PC-3 (cell line): ENCODE data around the gene MAPRE3. TPM values are rescaled to one million over a fixed set of nuclear protein-coding genes. Genes with fewer than 3 reads are reported as not detected.
"Not testable (repeated sequence)": the region's sequence is repeated elsewhere in the genome, so short reads cannot be mapped to it uniquely, and the experiment has no call there.

Experiments
- ATAC-seq: fragments of 200-7000 bp; cut with Tn5 transposase; 2 replicates; pipeline ENCODE4 v1.9.1; 2020; ENCODE audit warnings: mild to moderate bottlenecking, moderate library complexity
- BruUV-seq: library from RNA; stranded (reverse); fragments of 400-500 nt; replicated peaks from 2 replicates; lab custom pipeline; 2021; lab: Mats Ljungman, UMichigan
- CTCF ChIA-PET: fragments of 300-600 bp; sonication (Branson Sonifier 250); formaldehyde crosslinking; loops from one replicate; lab custom pipeline; 2022; ENCODE audit warnings: antibody characterized with exemption; lab: Charles Lee
- POLR2A ChIA-PET: fragments of 300-600 bp; sonication (Branson Sonifier 250); formaldehyde crosslinking; loops from one replicate; lab custom pipeline; 2022; ENCODE audit warnings: antibody characterized with exemption; ENCODE audit not compliant: unreplicated experiment; lab: Charles Lee
- DNase-seq: peaks from one replicate; pipeline ENCODE4 v3.0.0-alpha.2; 2015
- H2AFZ ChIP-seq: fragments of 300-600 bp; sonication (generic); 2 replicates; pipeline ENCODE4 v1.6.0; 2016; ENCODE audit warnings: antibody characterized with exemption, low read length
- H3F3A ChIP-seq: fragments of 300-600 bp; sonication (generic); one replicate; pipeline ENCODE4 v1.6.0; 2017; ENCODE audit warnings: antibody characterized with exemption, low read length, control low read depth, mild to moderate bottlenecking; ENCODE audit not compliant: unreplicated experiment
- H3K27ac ChIP-seq: fragments of 300-600 bp; sonication (generic); 2 replicates; pipeline ENCODE4 v1.5.1; 2016; ENCODE audit warnings: mild to moderate bottlenecking, low read length
- H3K27me3 ChIP-seq: fragments of 300-600 bp; sonication (generic); 2 replicates; pipeline ENCODE4 v1.6.1; 2016; ENCODE audit warnings: low read length, mixed read lengths
- H3K36me3 ChIP-seq: fragments of 300-600 bp; sonication (generic); 2 replicates; pipeline ENCODE4 v1.6.1; 2016; ENCODE audit warnings: low read depth, mixed run types, low read length, mixed read lengths
- H3K4me1 ChIP-seq: fragments of 300-600 bp; sonication (generic); 2 replicates; pipeline ENCODE4 v1.5.1; 2016; ENCODE audit warnings: low read length; ENCODE audit not compliant: insufficient read depth
- H3K4me2 ChIP-seq: fragments of 300-600 bp; sonication (generic); 2 replicates; pipeline ENCODE4 v1.6.0; 2016; ENCODE audit warnings: low read length
- H3K4me3 ChIP-seq: fragments of 300-600 bp; sonication (generic); 2 replicates; pipeline ENCODE4 v1.5.1; 2016; ENCODE audit warnings: mild to moderate bottlenecking, low read length, mixed read lengths
- H3K79me2 ChIP-seq: fragments of 300-600 bp; sonication (generic); 2 replicates; pipeline ENCODE4 v1.6.1; 2017; ENCODE audit warnings: low read length, mixed read lengths
- H3K9ac ChIP-seq: fragments of 300-600 bp; sonication (generic); 2 replicates; pipeline ENCODE4 v1.6.0; 2016; ENCODE audit warnings: mild to moderate bottlenecking, low read length
- H3K9me2 ChIP-seq: fragments of 300-600 bp; sonication (generic); replicated peaks from 2 replicates; pipeline ENCODE4 v1.6.1; 2016; ENCODE audit warnings: mixed run types, low read length, mixed read lengths
- H3K9me3 ChIP-seq: fragments of 300-600 bp; sonication (generic); 2 replicates; pipeline ENCODE4 v1.6.1; 2016; ENCODE audit warnings: low read length, mixed read lengths
- H4K20me1 ChIP-seq: fragments of 300-600 bp; sonication (generic); 2 replicates; pipeline ENCODE4 v1.6.1; 2016; ENCODE audit warnings: low read length, mixed read lengths
- EZH2 ChIP-seq: fragments of 300-600 bp; sonication (generic); IDR thresholded peaks from one replicate; pipeline ENCODE4 v1.6.1; 2017; ENCODE audit warnings: antibody characterized with exemption, mild to moderate bottlenecking, low read length; ENCODE audit not compliant: unreplicated experiment
- EZH2phosphoT487 ChIP-seq: fragments of 300-600 bp; sonication (generic); IDR thresholded peaks from 2 replicates; pipeline ENCODE4 v1.6.1; 2018; ENCODE audit warnings: mild to moderate bottlenecking, antibody characterized with exemption, low read length, borderline replicate concordance
- intact Hi-C: fragments of 100-400 bp; cut with micrococcal nuclease; formaldehyde crosslinking; loops from 2 replicates; pipeline ENCODE4 v1.9.0; 2023
- total RNA-seq: library from RNA; depleted of rRNA; stranded (reverse); fragments of >200 nt; gene quantifications from 2 replicates; pipeline ENCODE4 v1.2.3, GENCODE V29; 2014; rRNA removed
- TF ChIP-seq, protein P1 (sequence below): fragments of 300-600 bp; sonication (generic); conservative IDR thresholded peaks from 2 replicates; pipeline ENCODE4 v1.5.1; 2017; ENCODE audit warnings: antibody characterized with exemption, low read depth, mild to moderate bottlenecking, low read length

MAPRE3 gene
- total RNA-seq, 1 experiment from 2014 or later: 11.9 TPM

DNA sequence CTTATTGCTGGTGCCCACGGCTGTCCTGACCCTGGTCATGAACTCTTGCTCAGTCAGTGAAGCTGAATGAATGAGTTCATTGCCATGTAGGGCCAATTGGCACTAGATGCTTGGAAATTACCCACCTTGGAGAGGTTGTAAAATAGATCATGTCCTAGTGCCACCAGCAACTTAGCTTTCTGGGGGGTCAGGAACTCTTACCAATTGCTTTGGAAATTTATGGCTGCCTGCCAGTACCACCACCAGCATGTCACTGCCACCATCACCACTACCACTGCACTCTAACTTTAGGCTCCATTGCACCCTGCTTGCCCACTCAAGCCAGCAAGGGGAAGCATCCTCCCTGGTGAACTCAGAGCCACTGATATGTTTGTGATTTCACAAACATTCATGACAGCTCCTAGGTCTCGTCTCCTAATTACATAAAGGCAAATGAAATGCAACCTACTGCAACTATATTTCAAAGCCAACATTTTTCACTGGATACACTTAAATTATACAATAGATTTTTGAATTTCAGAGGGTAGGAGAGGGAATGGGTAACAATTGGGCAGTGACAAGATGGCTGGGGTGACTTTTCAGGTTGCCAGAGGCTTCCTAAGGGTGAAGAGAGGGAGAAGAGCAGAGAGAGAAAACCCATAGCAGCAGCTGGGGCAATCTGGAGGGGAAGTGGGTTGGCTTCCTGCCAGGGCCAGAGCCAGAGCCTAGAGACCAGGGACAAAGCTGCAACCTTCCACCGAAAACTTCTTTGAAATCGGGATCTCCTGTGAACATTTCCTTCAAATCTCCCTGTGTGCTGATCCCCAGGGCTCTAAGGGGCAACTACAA is 104.5 kb downstream of the MAPRE3 start:
- intact Hi-C loops: no loop called here
- Histone ChIP-seq H3K27ac (no peak overlapping the region), H3K4me1 (peaks cover 12% of the 10 kb centered on the region), H3K4me3 (no peak overlapping the region), H3F3A (no peaks in the 10 kb centered on the region), H3K9me2 (no peaks in the 10 kb centered on the region), H3K27me3 (no peaks in the 10 kb centered on the region), H3K9me3 (no peaks in the 10 kb centered on the region), H4K20me1 (no peaks in the 10 kb centered on the region), H3K79me2 (peaks cover 15% of the 10 kb centered on the region), H3K4me2 (no peak overlapping the region), H3K36me3 (no peaks in the 10 kb centered on the region), H3K9ac (no peak overlapping the region), H2AFZ (no peak overlapping the region)
- ChIA-PET CTCF (no interaction called here), POLR2A (no interaction called here)
- BruUV-seq: no TSS peak
- DNase-seq (no peak), ATAC-seq (no peak)
- no peak for TF ChIP-seq EZH2
- TF ChIP-seq, protein P1, sequence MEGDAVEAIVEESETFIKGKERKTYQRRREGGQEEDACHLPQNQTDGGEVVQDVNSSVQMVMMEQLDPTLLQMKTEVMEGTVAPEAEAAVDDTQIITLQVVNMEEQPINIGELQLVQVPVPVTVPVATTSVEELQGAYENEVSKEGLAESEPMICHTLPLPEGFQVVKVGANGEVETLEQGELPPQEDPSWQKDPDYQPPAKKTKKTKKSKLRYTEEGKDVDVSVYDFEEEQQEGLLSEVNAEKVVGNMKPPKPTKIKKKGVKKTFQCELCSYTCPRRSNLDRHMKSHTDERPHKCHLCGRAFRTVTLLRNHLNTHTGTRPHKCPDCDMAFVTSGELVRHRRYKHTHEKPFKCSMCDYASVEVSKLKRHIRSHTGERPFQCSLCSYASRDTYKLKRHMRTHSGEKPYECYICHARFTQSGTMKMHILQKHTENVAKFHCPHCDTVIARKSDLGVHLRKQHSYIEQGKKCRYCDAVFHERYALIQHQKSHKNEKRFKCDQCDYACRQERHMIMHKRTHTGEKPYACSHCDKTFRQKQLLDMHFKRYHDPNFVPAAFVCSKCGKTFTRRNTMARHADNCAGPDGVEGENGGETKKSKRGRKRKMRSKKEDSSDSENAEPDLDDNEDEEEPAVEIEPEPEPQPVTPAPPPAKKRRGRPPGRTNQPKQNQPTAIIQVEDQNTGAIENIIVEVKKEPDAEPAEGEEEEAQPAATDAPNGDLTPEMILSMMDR: no peak
- TF ChIP-seq EZH2phosphoT487: no peak

DNA sequence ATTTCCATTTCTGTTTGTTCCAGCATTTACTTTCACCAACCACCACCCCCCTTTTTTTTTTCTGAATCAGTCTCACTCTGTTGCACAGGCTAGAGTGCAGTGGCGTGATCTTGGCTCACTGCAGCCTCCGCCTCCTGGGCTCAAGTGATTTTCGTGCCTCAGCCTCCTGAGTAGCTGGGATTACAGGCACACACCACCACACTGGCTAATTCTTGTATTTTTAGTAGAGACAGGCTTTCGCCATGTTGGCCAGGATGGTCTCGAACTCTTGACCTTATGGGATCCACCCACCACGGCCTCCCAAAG is 105.1 kb downstream of the MAPRE3 start:
- ATAC-seq, BruUV-seq, intact Hi-C loops, DNase-seq, H3K79me2 ChIP-seq, H3K27me3 ChIP-seq, H3K4me2 ChIP-seq, H4K20me1 ChIP-seq, CTCF ChIA-PET, POLR2A ChIA-PET, H3K27ac ChIP-seq, H3K36me3 ChIP-seq, H3K9me2 ChIP-seq, H3K9ac ChIP-seq, H3K9me3 ChIP-seq, H3K4me1 ChIP-seq, H2AFZ ChIP-seq, H3K4me3 ChIP-seq, H3F3A ChIP-seq: not testable (repeated sequence)

DNA sequence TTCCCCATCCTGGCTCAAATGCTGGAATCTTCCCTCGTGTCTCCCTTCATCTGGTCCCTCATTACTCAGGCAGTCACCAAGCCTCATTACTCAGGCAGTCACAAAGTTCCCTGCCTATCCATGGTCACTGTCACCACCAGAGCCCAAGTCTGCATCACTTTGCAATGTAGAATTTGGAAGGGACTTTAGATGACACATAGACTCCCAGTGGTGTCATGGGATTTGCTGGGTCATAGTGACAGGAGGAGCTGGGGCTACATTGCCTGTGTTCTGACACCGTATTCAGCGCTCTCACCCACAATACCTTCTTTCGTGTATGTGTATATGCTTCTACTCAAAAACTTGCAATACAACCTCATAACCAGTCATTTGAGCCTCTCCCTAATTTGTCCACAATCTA is 105.9 kb downstream of the MAPRE3 start:
- no peaks in the 10 kb centered on the region for H3K36me3 ChIP-seq
- no peaks in the 10 kb centered on the region for H3K9me3 ChIP-seq
- no peak overlapping the region for H2AFZ ChIP-seq
- BruUV-seq: no TSS peak
- peaks cover 6% of the 10 kb centered on the region for H3K4me1 ChIP-seq
- H3K79me2 ChIP-seq: peaks cover under 1% of the 10 kb centered on the region
- ChIA-PET POLR2A (no interaction called here), CTCF (no interaction called here)
- no peaks in the 10 kb centered on the region for H3F3A ChIP-seq
- DNase-seq (no peak), ATAC-seq (no peak)
- H3K27ac ChIP-seq: no peak overlapping the region
- no peaks in the 10 kb centered on the region for H3K27me3 ChIP-seq
- H4K20me1 ChIP-seq: no peaks in the 10 kb centered on the region
- no peak overlapping the region for H3K9ac ChIP-seq
- H3K9me2 ChIP-seq: no peaks in the 10 kb centered on the region
- intact Hi-C loops: no loop called here
- TF ChIP-seq EZH2: no peak
- TF ChIP-seq, protein P1: no peak
- no peak for TF ChIP-seq EZH2phosphoT487
- no peak overlapping the region for H3K4me2 ChIP-seq
- no peak overlapping the region for H3K4me3 ChIP-seq

Other genes with a start within 250 kb of the MAPRE3 start
- gene SLC35F6, start 206.4 kb upstream of the MAPRE3 start, total RNA-seq: 33.9 and 43.8 TPM in 2 replicates
- 40.8 and 42.4 TPM in 2 replicates for gene CENPA, start 184.6 kb upstream of the MAPRE3 start, total RNA-seq
- not detected in 2 replicates for gene DPYSL5, start 122.5 kb upstream of the MAPRE3 start, total RNA-seq
- 43.0 and 56.1 TPM in 2 replicates for gene TMEM214, start 62.3 kb downstream of the MAPRE3 start, total RNA-seq
- gene AGBL5, start 81.0 kb downstream of the MAPRE3 start, total RNA-seq: 14.1 and 19.2 TPM in 2 replicates
- gene OST4, start 101.0 kb downstream of the MAPRE3 start, total RNA-seq: 244 and 258 TPM in 2 replicates
- gene EMILIN1, start 108.0 kb downstream of the MAPRE3 start, total RNA-seq: 0.69 and 0.75 TPM in 2 replicates
- gene KHK, start 116.1 kb downstream of the MAPRE3 start, total RNA-seq: 10.6 and 11.0 TPM in 2 replicates
- 18.7 and 22.6 TPM in 2 replicates for gene CGREF1, start 148.5 kb downstream of the MAPRE3 start, total RNA-seq
- gene ABHD1, start 153.2 kb downstream of the MAPRE3 start, total RNA-seq: 0.36 TPM in 1 of 2 replicates, not detected in the other
- 85.6 and 103 TPM in 2 replicates for gene PREB, start 164.0 kb downstream of the MAPRE3 start, total RNA-seq
- gene PRR30, start 168.8 kb downstream of the MAPRE3 start, total RNA-seq: not detected in 2 replicates
- gene TCF23, start 178.4 kb downstream of the MAPRE3 start, total RNA-seq: not detected in 2 replicates
- 111 and 130 TPM in 2 replicates for gene ATRAID, start 241.4 kb downstream of the MAPRE3 start, total RNA-seq
- gene SLC5A6, start 241.6 kb downstream of the MAPRE3 start, total RNA-seq: 46.0 and 48.1 TPM in 2 replicates
- gene CAD, start 246.7 kb downstream of the MAPRE3 start, total RNA-seq: 85.9 and 121 TPM in 2 replicates